MM.1S (cell line): ENCODE measurements around the gene DCX.

ENCODE experiments used
- EZH2 ChIP-seq: fragments of 300-600 bp; sonication (generic); optimal IDR thresholded peaks from 2 replicates; pipeline ENCODE3; 2017; ENCODE audit warnings: low read depth, mild to moderate bottlenecking, antibody characterized with exemption, low read length, mixed read lengths
- TF ChIP-seq, protein P1 (sequence below): fragments of 300-600 bp; sonication (generic); IDR thresholded peaks from 2 replicates; pipeline ENCODE4 v1.5.1; 2016; ENCODE audit warnings: antibody characterized with exemption, low read length, mixed read lengths

DNA sequence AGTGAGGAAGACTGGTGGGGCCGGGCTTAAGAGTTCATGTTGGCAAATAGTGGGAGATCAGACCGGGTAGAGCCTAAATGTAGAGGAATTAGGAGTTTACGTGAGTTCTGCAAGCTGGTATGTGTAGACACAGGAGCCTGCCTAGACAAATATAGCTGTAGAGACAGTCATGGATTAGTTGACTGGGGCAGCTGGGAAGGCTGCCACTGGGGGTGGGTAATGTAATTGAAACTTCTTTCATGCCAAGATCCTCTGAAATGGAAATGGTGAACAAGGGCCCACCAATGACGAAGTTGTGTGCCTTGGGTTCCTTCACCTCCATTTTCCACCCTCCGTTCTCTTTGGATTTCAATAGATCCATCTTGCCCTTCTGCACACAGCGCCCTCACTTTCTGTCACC is 129.9 kb downstream of the DCX start:
- TF ChIP-seq, protein P1, sequence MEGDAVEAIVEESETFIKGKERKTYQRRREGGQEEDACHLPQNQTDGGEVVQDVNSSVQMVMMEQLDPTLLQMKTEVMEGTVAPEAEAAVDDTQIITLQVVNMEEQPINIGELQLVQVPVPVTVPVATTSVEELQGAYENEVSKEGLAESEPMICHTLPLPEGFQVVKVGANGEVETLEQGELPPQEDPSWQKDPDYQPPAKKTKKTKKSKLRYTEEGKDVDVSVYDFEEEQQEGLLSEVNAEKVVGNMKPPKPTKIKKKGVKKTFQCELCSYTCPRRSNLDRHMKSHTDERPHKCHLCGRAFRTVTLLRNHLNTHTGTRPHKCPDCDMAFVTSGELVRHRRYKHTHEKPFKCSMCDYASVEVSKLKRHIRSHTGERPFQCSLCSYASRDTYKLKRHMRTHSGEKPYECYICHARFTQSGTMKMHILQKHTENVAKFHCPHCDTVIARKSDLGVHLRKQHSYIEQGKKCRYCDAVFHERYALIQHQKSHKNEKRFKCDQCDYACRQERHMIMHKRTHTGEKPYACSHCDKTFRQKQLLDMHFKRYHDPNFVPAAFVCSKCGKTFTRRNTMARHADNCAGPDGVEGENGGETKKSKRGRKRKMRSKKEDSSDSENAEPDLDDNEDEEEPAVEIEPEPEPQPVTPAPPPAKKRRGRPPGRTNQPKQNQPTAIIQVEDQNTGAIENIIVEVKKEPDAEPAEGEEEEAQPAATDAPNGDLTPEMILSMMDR: no peak
- TF ChIP-seq EZH2: no peak
